HG03575 (cell line): Measurements from ENCODE around the gene POLR2E.

Experiments
- ATAC-seq: cut with Tn5 transposase; IDR thresholded peaks from one replicate; pipeline ENCODE4 v1.9.1; 2021; ENCODE audit not compliant: unreplicated experiment, insufficient number of reproducible peaks, low FRiP score; ENCODE audit errors: extremely low read depth

The POLR2E gene

GRCh38 chr19:1041272-1041834, 53.8 kb downstream of the POLR2E start:
- ATAC-seq = no peak

GRCh38 chr19:1040476-1041271, 54.5 kb downstream of the POLR2E start:
- ATAC-seq = no peak

DNA sequence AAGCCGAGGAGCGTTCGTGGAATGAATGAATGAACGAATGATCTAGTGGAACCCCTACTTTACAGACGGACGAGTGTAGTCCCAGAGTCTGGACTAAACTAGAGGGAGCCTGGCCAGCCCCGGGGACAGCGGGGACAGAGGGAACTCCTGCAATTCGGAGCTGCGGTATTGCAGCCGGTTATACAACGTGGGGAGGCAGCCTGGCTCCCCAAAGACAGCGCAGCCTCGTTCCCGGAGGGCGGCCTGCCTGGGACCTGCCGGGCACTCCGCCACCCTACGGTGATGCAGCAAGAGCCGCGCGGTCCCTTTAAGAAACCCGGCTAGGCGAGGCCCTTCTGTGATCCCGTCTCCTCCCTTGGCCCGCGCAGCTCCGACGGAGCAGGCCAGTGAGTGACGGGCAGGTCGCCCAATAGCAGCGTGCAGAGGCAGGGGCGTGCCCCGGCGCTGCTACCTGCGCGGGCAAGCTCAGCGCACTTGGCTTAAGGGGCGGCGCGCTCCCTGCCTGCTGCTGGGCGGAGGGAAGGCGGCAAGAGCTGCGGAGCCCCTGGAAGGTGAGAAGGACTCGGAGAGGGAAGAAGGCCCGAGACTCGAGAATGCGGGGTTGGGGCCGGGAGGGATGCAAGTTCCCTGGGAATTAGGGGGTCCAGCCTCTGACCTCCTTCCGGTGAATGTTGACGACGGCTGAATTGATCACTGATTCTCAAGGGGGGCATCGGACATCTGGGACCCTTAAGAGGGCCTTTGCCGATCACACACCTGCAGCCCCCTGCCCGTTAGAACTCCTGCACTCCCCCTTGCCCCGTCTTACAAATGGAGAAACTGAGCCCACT, 55.3 kb downstream of the POLR2E start, which contains the start of gene ABCA7:
TSS of gene ABCA7 (plus strand) at position 462 of the 830 bp plus-strand sequence. CDS start 1,255 bp downstream, outside the sequence.
- no peak for ATAC-seq

DNA sequence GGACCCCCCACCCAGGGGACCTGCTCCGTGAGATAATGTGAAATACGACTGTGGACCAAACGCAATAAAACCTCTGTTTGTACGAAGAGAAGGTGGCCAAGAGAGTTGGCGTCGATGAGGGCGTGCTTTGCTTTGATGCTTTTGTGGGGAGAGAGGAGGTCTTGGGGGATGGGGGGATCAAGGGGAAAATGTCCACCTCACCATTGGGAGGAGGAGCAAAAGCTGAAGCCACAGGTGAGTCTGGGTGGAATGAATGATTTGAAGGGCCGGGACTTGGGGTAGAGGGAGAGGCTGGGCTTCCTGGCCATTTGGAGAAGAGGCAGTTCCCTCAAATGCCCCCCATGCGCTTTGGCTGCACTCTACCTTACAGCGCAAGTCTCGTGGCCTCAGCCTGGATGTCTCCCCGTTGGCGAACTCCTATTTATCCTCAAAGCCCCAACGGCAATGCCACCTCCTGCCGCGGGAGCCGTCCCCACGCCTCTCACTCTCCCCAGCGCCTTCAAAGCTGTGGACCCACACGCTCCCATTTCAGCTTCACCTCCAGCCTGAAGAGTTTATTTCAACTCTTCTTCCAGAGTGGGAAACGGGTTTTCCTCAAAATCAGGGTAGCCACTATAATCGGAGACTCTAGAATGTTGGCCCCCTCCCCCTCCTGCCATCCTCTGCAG, 56.1 kb downstream of the POLR2E start:
- ATAC-seq = no peak

DNA sequence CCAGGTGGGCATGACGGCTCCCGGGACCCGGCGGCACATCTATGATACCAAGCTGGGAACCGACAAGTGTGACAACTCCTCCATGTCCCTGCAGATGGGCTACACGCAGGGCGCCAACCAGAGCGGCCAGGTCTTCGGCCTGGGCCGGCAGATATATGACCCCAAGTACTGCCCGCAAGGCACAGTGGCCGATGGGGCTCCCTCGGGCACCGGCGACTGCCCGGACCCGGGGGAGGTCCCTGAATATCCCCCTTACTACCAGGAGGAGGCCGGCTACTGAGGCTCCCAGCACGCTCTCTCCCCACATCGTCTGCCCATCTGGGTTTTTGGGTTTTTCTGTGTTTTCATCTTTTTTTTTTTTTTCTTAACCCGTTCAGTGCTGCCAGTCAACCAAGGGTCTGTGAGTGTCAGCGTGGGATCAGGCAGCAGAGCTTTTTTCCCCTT, 57.5 kb downstream of the POLR2E start:
- no peak for ATAC-seq
